Psoas muscle (tissue), 8 donors: ENCODE results near the gene NXPE3. TPM values are rescaled to one million over a fixed set of nuclear protein-coding genes. Genes with fewer than 3 reads are reported as not detected.

Source experiments
- ATAC-seq, 4 donors: fragments of 200-7000 bp; cut with Tn5 transposase; one replicate each; pipeline ENCODE4 v1.9.1; 2020; ENCODE audit warnings: moderate library complexity in 3 of 4, mild to moderate bottlenecking in 2 of 4
- DNase-seq, 2 donors: peaks; one replicate each; pipeline ENCODE4 v3.0.0-alpha.2; 2020
- H3K27ac ChIP-seq: fragments of 200-600 bp; one replicate; pipeline ENCODE4 v1.8.0; 2022
- H3K27me3 ChIP-seq, 3 donors: fragments of 200-600 bp in 1 of 3; one replicate each; pipeline versions ENCODE4 v1.6.1 to v1.8.0; 2013 to 2022; ENCODE audit warnings: low read length in 2 of 3, mild to moderate bottlenecking in 2 of 3, moderate library complexity in 1 of 3; ENCODE audit not compliant: insufficient read depth in 3 of 3
- H3K36me3 ChIP-seq, 2 donors: fragments of 200-600 bp in 1 of 2; one replicate each; pipeline versions ENCODE4 v1.6.1 to v1.8.0; 2013 to 2022; ENCODE audit warnings: low read depth in 1 of 2, mild to moderate bottlenecking in 1 of 2, moderate library complexity in 1 of 2; ENCODE audit not compliant: insufficient read depth in 1 of 2
- H3K4me1 ChIP-seq: fragments of 200-600 bp; one replicate; pipeline ENCODE4 v1.8.0; 2022
- H3K4me3 ChIP-seq: fragments of 200-600 bp; one replicate; pipeline ENCODE4 v1.8.0; 2022; ENCODE audit warnings: mild to moderate bottlenecking
- H3K9me3 ChIP-seq: fragments of 200-600 bp; one replicate; pipeline ENCODE4 v1.8.0; 2022
- CTCF ChIP-seq: fragments of 200-600 bp; IDR thresholded peaks from one replicate; pipeline ENCODE4 v1.8.0; 2022; ENCODE audit warnings: antibody characterized with exemption
- WGBS, 3 donors: extraction: QIAGEN DNeasy Blood & Tissue Kit; methylation state at CpG; one replicate each; pipeline versions ENCODE4 v1.1.6 to v1.1.7; 2013; 5-methylcytosine and 5-hydroxymethylcytosine counted together
- intact Hi-C, 2 donors: fragments of 100-400 bp; cut with DNase I; formaldehyde crosslinking; loops; one replicate each; pipeline versions ENCODE4 v1.11.0 to v1.14.2; 2022
- polyA plus RNA-seq, 3 donors: library from polyadenylated mRNA; stranded (reverse); fragments of 200-250 nt; gene quantifications; one replicate each; pipeline ENCODE4 v1.2.3, GENCODE V29; 2013
- total RNA-seq, 4 donors: library from RNA; stranded (reverse); fragmentation: NEBNext Ultra II Directional in 2 of 4; extraction: Animal tissue kit (Norgen Biotek cat#: 25700) in 2 of 4; gene quantifications; one replicate each; pipeline versions ENCODE4 v1.2.1 to v1.2.4, GENCODE V29; 2021 to 2023
- donor health status: healthy with polysubstance abuse.
- donor health status: DM: no; HTN: no; CAD: no; lungs with moderate emphysema.
- donor health status: Bipolar disorder and iron deficiency.
- donor health status: healthy.
- donor health status: DM: yes; HTN: yes; CAD: no.
- donor health status: DM: no; HTN: no; CAD: no.
- donor health status: DM: no; HTN: no; CAD: no.
- donor health status: DM: yes; HTN: yes; CAD: no.

Gene NXPE3
- total and polyA plus RNA-seq, 7 donors, result 10.8 to 67.7 (median 43.3) TPM

GRCh38 chr3:101811875-101812274, 32.9 kb downstream of the NXPE3 start:
- no peak for TF ChIP-seq CTCF
- intact Hi-C loops, result loop anchor here in 1 of 2 donors (5.0 to 10.0 kb wide), 2 partner anchors 173 to 415 kb away; no protein-coding TSS in a partner anchor
- DNase-seq, result no peak
- Histone ChIP-seq H3K4me3 (no peak overlapping the region), H3K4me1 (peaks cover 16% of the 10 kb centered on the region), H3K9me3 (peaks cover 3% of the 10 kb centered on the region), H3K27me3 (no peaks in the 10 kb centered on the region), H3K27ac (no peak overlapping the region), H3K36me3 (peaks cover 1 to 11% of the 10 kb centered on the region in 2 donors)
- no peak for ATAC-seq
- WGBS, 3 donors, result 90 to 97% (median 96%) methylated on average over 2 of the region's 2 CpGs

- Histone ChIP-seq H3K4me3 (no peak overlapping the region), H3K4me1 (peaks cover 16% of the 10 kb centered on the region), H3K27me3 (no peaks in the 10 kb centered on the region), H3K27ac (no peak overlapping the region), H3K9me3 (peaks cover 3% of the 10 kb centered on the region), H3K36me3 (peaks cover 3 to 16% of the 10 kb centered on the region in 2 donors)
- TF ChIP-seq CTCF, result no peak
- DNase-seq, result no peak
- no peak for ATAC-seq
- intact Hi-C loops, result loop anchor here in 1 of 2 donors (5.0 to 10.0 kb wide), 2 partner anchors 172 to 414 kb away; no protein-coding TSS in a partner anchor
These were observed 33.9 kb downstream of the NXPE3 start for GRCh38 chr3:101812895-101813294.

- H3K27me3 ChIP-seq, result no peaks in the 10 kb centered on the region
- H3K36me3 ChIP-seq, result peaks cover 3 to 21% of the 10 kb centered on the region in 2 donors
- H3K4me1 ChIP-seq, result peaks cover 16% of the 10 kb centered on the region
- no peak overlapping the region for H3K4me3 ChIP-seq
- intact Hi-C loops, result loop anchor here in 1 of 2 donors (5.0 to 10.0 kb wide), 2 partner anchors 171 to 413 kb away; no protein-coding TSS in a partner anchor
- peak; percentile 50 for TF ChIP-seq CTCF
- no peak overlapping the region for H3K27ac ChIP-seq
- 47 to 71% (median 51%) methylated on average over 7 of the region's 7 CpGs for WGBS, 3 donors
- ATAC-seq, result no peak
- H3K9me3 ChIP-seq, result peaks cover 3% of the 10 kb centered on the region
- no peak for DNase-seq
These were observed 34.9 kb downstream of the NXPE3 start for GRCh38 chr3:101813817-101814440.

GRCh38 chr3:101814835-101815234, 35.8 kb downstream of the NXPE3 start:
- Histone ChIP-seq H3K4me1 (peaks cover 15% of the 10 kb centered on the region), H3K4me3 (no peak overlapping the region), H3K27me3 (no peaks in the 10 kb centered on the region), H3K27ac (no peak overlapping the region), H3K36me3 (peaks cover 3 to 30% of the 10 kb centered on the region in 2 donors), H3K9me3 (peaks cover 3% of the 10 kb centered on the region)
- intact Hi-C loops, result loop anchor here in 1 of 2 donors (5.0 to 10.0 kb wide), 2 partner anchors 170 to 412 kb away; no protein-coding TSS in a partner anchor
- peak in 1 of 4 donors; percentile 29 for ATAC-seq
- WGBS, 3 donors, result 37 to 57% (median 55%) methylated on average over 3 of the region's 3 CpGs
- DNase-seq, result no peak
- no peak for TF ChIP-seq CTCF
